HepG2 (cell line): ENCODE measurements around the gene SLC51B. TPM values are rescaled to one million over a fixed set of nuclear protein-coding genes. Genes with fewer than 3 reads are reported as not detected.

Experiments used
- ATAC-seq: fragments of 200-7000 bp; cut with Tn5 transposase; 3 replicates; pipeline ENCODE4 v1.9.1; 2020; ENCODE audit warnings: mild to moderate bottlenecking, moderate library complexity
- BruUV-seq: library from RNA; stranded (reverse); fragments of 400-500 nt; replicated peaks from 2 replicates; lab custom pipeline; 2021; lab: Mats Ljungman, UMichigan
- CTCF ChIA-PET: fragments of 300-600 bp; formaldehyde crosslinking; extraction: SDS; loops from one replicate; lab custom pipeline; 2021; ENCODE audit warnings: low total read pairs, inconsistent platforms, low intra/inter-chr PET ratio; lab: Yijun Ruan, JAX
- POLR2A ChIA-PET: fragments of 350-600 bp; sonication (Branson Sonifier 250); formaldehyde crosslinking; loops from one replicate; lab custom pipeline; 2020; ENCODE audit warnings: antibody characterized with exemption, inconsistent platforms; lab: Yijun Ruan, JAX
- DNase-seq: peaks from one replicate; pipeline ENCODE4 v3.0.0-alpha.2; 2015; ENCODE audit warnings: low spot score
- FAIRE-seq: peaks from 3 replicates; lab custom pipeline; 2011; peaks lifted over from hg19 to GRCh38; lab: Jason Lieb, UNC
- H2AFZ ChIP-seq: one replicate; pipeline ENCODE4 v1.6.1; 2011; ENCODE audit warnings: low read length, inconsistent platforms
- H3K27ac ChIP-seq: fragments of 300-600 bp; 3 replicates; pipeline ENCODE4 v1.8.0; 2011; ENCODE audit warnings: mixed run types, mild to moderate bottlenecking, mixed read lengths, low read length, inconsistent platforms; ENCODE audit not compliant: insufficient read depth; ENCODE audit errors: extremely low read length
- H3K27me3 ChIP-seq, 2 experiments: fragments of 200-600 bp in 1 of 2; 2 replicates in 1 of 2; 3 replicates in 1 of 2; pipeline versions ENCODE4 v1.6.0 to v1.8.0; 2011; ENCODE audit warnings: low read length in 2 of 2, mild to moderate bottlenecking in 2 of 2, moderate library complexity in 2 of 2, inconsistent platforms in 1 of 2; ENCODE audit not compliant: insufficient read depth in 2 of 2, control insufficient read depth in 1 of 2
- H3K36me3 ChIP-seq, 2 experiments: fragments of 200-600 bp in 1 of 2; replicated peaks in 1 of 2; 2 replicates in 1 of 2; 3 replicates in 1 of 2; pipeline versions ENCODE4 v1.5.1 to v1.8.0; 2011; ENCODE audit warnings: low read length in 2 of 2, inconsistent platforms in 1 of 2; ENCODE audit not compliant: insufficient read depth in 2 of 2, control insufficient read depth in 1 of 2
- H3K4me1 ChIP-seq: 2 replicates; pipeline ENCODE4 v1.5.1; 2012; ENCODE audit warnings: low read length, inconsistent platforms; ENCODE audit not compliant: insufficient read depth
- H3K4me2 ChIP-seq: 2 replicates; pipeline ENCODE4 v1.6.0; 2011; ENCODE audit warnings: low read depth, low read length, inconsistent platforms
- H3K4me3 ChIP-seq, 3 experiments: fragments of 200-600 bp in 1 of 3; sonication (generic), shearing (Covaris generic) in 1 of 3; replicated peaks in 1 of 3; 2 replicates each; pipeline ENCODE4 v1.5.1; 2011 to 2016; ENCODE audit warnings: low read length in 3 of 3, inconsistent platforms in 2 of 3, low read depth in 2 of 3, mild to moderate bottlenecking in 2 of 3, control low read depth in 1 of 3, mixed read lengths in 1 of 3; ENCODE audit not compliant: insufficient read depth in 1 of 3
- H3K79me2 ChIP-seq: one replicate; pipeline ENCODE4 v1.6.1; 2011; ENCODE audit warnings: low read length, inconsistent platforms; ENCODE audit not compliant: insufficient read depth
- H3K9ac ChIP-seq: 2 replicates; pipeline ENCODE4 v1.6.0; 2011; ENCODE audit warnings: mild to moderate bottlenecking, low read depth, low read length, inconsistent platforms; ENCODE audit not compliant: insufficient read depth
- H3K9me3 ChIP-seq: 2 replicates; pipeline ENCODE4 v1.5.1; 2012; ENCODE audit warnings: mild to moderate bottlenecking, low read length
- H4K20me1 ChIP-seq: 2 replicates; pipeline ENCODE4 v1.6.0; 2011; ENCODE audit warnings: inconsistent platforms, mild to moderate bottlenecking, low read length, moderate library complexity; ENCODE audit not compliant: insufficient read depth
- ATF7 ChIP-seq, 2 experiments: fragments of 450-650 bp in 1 of 2; sonication (generic) in 1 of 2; formaldehyde crosslinking in 1 of 2; IDR thresholded peaks; 2 replicates each; pipeline versions ENCODE4 v1.4.0 to v1.6.1; 2016 to 2020; ENCODE audit warnings: antibody characterized with exemption in 1 of 2, mild to moderate bottlenecking in 1 of 2, missing genetic modification reagents in 1 of 2
- BRCA1 ChIP-seq: sonication (generic); formaldehyde crosslinking; IDR thresholded peaks from 2 replicates; pipeline ENCODE4 v1.4.0; 2020; ENCODE audit warnings: missing genetic modification reagents
- CEBPG ChIP-seq: IDR thresholded peaks from 2 replicates; pipeline ENCODE4 v1.6.1; 2016
- ETV5 ChIP-seq: IDR thresholded peaks from 2 replicates; pipeline ENCODE4 v1.6.1; 2018; ENCODE audit warnings: missing biosample characterization, missing genetic modification reagents, inconsistent platforms, borderline replicate concordance
- GATAD2A ChIP-seq: IDR thresholded peaks from 2 replicates; pipeline ENCODE4 v1.6.1; 2016
- GTF3A ChIP-seq: sonication (generic); formaldehyde crosslinking; conservative IDR thresholded peaks from 2 replicates; pipeline ENCODE4 v1.4.0; 2020; ENCODE audit warnings: mild to moderate bottlenecking, missing genetic modification reagents
- NCOA5 ChIP-seq: sonication (generic); formaldehyde crosslinking; IDR thresholded peaks from 2 replicates; pipeline ENCODE4 v1.4.0; 2020; ENCODE audit warnings: missing genetic modification reagents
- RXRA ChIP-seq: sonication (generic); formaldehyde crosslinking; IDR thresholded peaks from 2 replicates; pipeline ENCODE4 v1.5.1; 2020; ENCODE audit warnings: missing genetic modification reagents
- SKI ChIP-seq: fragments of 450-650 bp; IDR thresholded peaks from one replicate; pipeline ENCODE4 v1.6.1; 2018; ENCODE audit warnings: mild to moderate bottlenecking; ENCODE audit not compliant: partially characterized antibody
- SNAPC2 ChIP-seq: sonication (generic); formaldehyde crosslinking; IDR thresholded peaks from 2 replicates; pipeline ENCODE4 v1.8.1; 2022; ENCODE audit warnings: mild to moderate bottlenecking, missing genetic modification reagents
- SOX13 ChIP-seq, 3 experiments: fragments of 450-650 bp in 1 of 3; sonication (generic) in 1 of 3; formaldehyde crosslinking in 1 of 3; IDR thresholded peaks in 2 of 3; conservative IDR thresholded peaks in 1 of 3; 2 replicates each; pipeline versions ENCODE4 v1.5.0 to v1.6.1; 2016 to 2020; ENCODE audit warnings: antibody characterized with exemption in 1 of 3, mild to moderate bottlenecking in 1 of 3, missing compliant biosample characterization in 1 of 3, missing genetic modification reagents in 1 of 3, moderate library complexity in 1 of 3
- SOX6 ChIP-seq, 2 experiments: fragments of 450-650 bp in 1 of 2; sonication (generic) in 1 of 2; formaldehyde crosslinking in 1 of 2; IDR thresholded peaks; 2 replicates each; pipeline versions ENCODE4 v1.4.0 to v1.6.1; 2017 to 2020; ENCODE audit warnings: antibody characterized with exemption in 1 of 2, mild to moderate bottlenecking in 1 of 2, missing genetic modification reagents in 1 of 2
- ZBTB7B ChIP-seq: sonication (generic); formaldehyde crosslinking; IDR thresholded peaks from 2 replicates; pipeline ENCODE4 v1.4.0; 2020; ENCODE audit warnings: missing genetic modification reagents
- ZKSCAN5 ChIP-seq: sonication (generic); formaldehyde crosslinking; IDR thresholded peaks from 2 replicates; pipeline ENCODE4 v1.5.1; 2020; ENCODE audit warnings: mild to moderate bottlenecking, missing genetic modification reagents
- ZNF260 ChIP-seq: sonication (generic); formaldehyde crosslinking; IDR thresholded peaks from 2 replicates; pipeline ENCODE4 v1.4.0; 2020; ENCODE audit warnings: missing genetic modification reagents, low read depth, mild to moderate bottlenecking, borderline replicate concordance
- ZNF768 ChIP-seq: sonication (generic); formaldehyde crosslinking; IDR thresholded peaks from 2 replicates; pipeline ENCODE4 v1.4.0; 2020; ENCODE audit warnings: missing genetic modification reagents
- WGBS: methylation state at CpG from one replicate; pipeline ENCODE4 v1.1.6; 2017; ENCODE audit warnings: low lambda C conversion rate; 5-methylcytosine and 5-hydroxymethylcytosine counted together
- in situ Hi-C: cut with HindIII; loops from 2 replicates; pipeline ENCODE4 v1.10.0; 2017; ENCODE audit warnings: low pct_unique_long_range_greater_than_20kb; ENCODE audit not compliant: extremely low pct_ligation_motif_present
- intact Hi-C: fragments of 100-400 bp; cut with micrococcal nuclease; formaldehyde crosslinking; loops from one replicate; pipeline ENCODE4 v1.10.0; 2022; ENCODE audit not compliant: unreplicated experiment
- polyA plus RNA-seq, 8 experiments: library from polyadenylated mRNA; depleted of rRNA in 3 of 8; stranded (reverse) in 7 of 8; unstranded in 1 of 8; fragments of >200 nt; fragmentation: Illumina TruSeq in 4 of 8; extraction: Trizol in 4 of 8; gene quantifications; 2 replicates each; pipeline versions ENCODE4 v1.2.1 to v1.2.3, GENCODE V29; 2011 to 2016; ENCODE audit warnings: low read depth in 4 of 8, missing spikeins in 1 of 8, mixed read lengths in 1 of 8; ENCODE audit not compliant: insufficient read depth in 1 of 8
- total RNA-seq, 5 experiments: library from RNA; depleted of rRNA; stranded (reverse); fragments of >200 nt; fragmentation: Illumina TruSeq; extraction: Trizol; gene quantifications; 2 replicates each; pipeline ENCODE4 v1.2.3, GENCODE V29; 2016; ENCODE audit warnings: low read depth in 1 of 5
- TF ChIP-seq, protein P1 (sequence below): IDR thresholded peaks from 2 replicates; pipeline ENCODE4 v1.6.1; 2016
- TF ChIP-seq, protein P2 (sequence below): sonication (generic); formaldehyde crosslinking; IDR thresholded peaks from 2 replicates; pipeline ENCODE4 v1.5.1; 2020; ENCODE audit warnings: mild to moderate bottlenecking, missing genetic modification reagents, moderate library complexity

SLC51B gene
- total and polyA plus RNA-seq, 2 of the 13 experiments (the other 11 are each of a cell fraction or from before 2014, with no cell fraction given): 14.9 to 17.1 TPM

DNA sequence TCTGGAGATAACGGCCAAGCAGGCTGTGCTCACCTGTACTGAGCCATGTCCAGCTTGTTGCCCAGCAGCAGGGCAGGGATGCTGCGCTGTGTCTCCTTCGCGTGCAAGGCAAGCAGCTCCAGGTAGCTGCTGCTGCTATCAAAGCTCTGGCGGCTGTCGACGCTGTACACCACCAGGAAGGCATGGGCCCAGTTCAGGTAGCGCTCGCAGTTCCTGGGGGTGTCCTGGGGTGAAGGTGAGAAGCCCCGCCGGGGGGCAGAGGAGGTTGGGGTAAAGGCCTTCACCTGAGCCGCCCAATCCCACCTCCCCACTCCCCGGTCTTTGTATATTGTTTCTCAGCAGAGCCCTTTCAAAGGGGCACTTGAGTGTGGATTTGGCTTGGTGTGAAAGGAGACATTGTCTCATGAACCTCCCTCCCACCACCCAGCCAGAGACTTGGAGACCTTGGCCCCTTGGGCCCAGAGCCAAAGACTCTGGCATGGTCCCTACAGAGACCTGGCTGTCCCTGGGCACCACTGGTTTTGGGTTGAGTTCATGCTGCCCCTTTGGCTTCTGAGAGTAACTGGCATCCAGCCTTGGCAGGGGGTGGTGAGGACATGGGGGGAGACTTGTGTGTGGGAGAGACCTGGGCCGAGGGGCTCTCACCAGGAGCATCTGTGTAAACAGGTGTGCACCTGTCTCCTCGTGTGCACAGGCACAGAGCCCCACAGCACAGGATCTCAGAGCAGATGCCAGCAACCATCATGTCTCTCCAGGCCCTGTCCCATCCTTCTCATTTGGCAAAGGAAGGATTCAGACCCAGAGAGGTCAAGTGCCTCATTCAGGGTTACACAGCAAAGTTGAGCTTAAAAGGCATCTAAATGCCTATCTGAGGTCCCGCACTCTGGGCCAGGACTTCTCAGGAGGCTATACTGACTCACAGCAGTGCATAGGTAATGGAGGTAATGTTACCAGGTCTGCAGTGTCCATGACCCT lies 13.5 kb downstream of the SLC51B start:
- ATAC-seq (peak; percentile 17), DNase-seq (peak; percentile 33), FAIRE-seq (no peak)
- Histone ChIP-seq H3K4me2 (peak overlapping the region; percentile 71), H3K4me1 (peaks cover 91% of the 10 kb centered on the region), H4K20me1 (no peaks in the 10 kb centered on the region), H3K79me2 (no peaks in the 10 kb centered on the region), H3K9me3 (no peaks in the 10 kb centered on the region), H2AFZ (no peak overlapping the region), H3K36me3 (no peaks in the 10 kb centered on the region), H3K27me3 (0 out of 5 replicates have a peak, but pooled peaks cover 0 to 5% of the 10 kb centered on the region in 2 experiments), H3K9ac (no peak overlapping the region), H3K27ac (no peak overlapping the region), H3K4me3 (peak overlapping the region in 1 of 3 experiments; percentile 24; a peak in 1 of 6 replicates)
- intact Hi-C loops (loop anchor here (10.0 kb wide), 1 partner anchor 236 kb away; the partner anchor contains the start of gene RNU5A-1), in situ Hi-C loops (no loop called here)
- no TSS peak for BruUV-seq
- 6% methylated on average over 14 of the region's 16 CpGs for WGBS
- POLR2A ChIA-PET: interaction anchor here (1.0 to 1.2 kb wide), 2 partner anchors 11 to 36 kb away, joined by 3 to 6 read pairs; no protein-coding TSS in a partner anchor
- CTCF ChIA-PET: no interaction called here
- TF ChIP-seq ZBTB7B (CRISPR knock-in tag) (peak; percentile 57; the same call in 1 of the 2 replicates), ZNF260 (CRISPR knock-in tag) (no peak), SOX6 (IDR thresholded peaks at IDR 0.05) (no peak), SOX6 (CRISPR knock-in tag; IDR thresholded peaks at IDR 0.05) (peak; percentile 51; the same call in 1 of the 2 replicates), SNAPC2 (CRISPR knock-in tag) (no peak), SKI (no peak), NCOA5 (no peak), ZNF768 (CRISPR knock-in tag) (peak; percentile 94), SOX13 (IDR thresholded peaks at IDR 0.05) (no peak), SOX13 (CRISPR knock-in tag; conservative IDR thresholded peaks at IDR 0.05 in 1 of 2, IDR thresholded peaks at IDR 0.05 in 1 of 2) (peak in 1 of 2 experiments; percentile 60; a peak in 2 of 4 replicates), ZKSCAN5 (CRISPR knock-in tag) (no peak), GATAD2A (CRISPR knock-in tag) (0 out of 2 replicates have a peak, but pooled peaks have one; percentile 41), RXRA (peak; percentile 38; the same call in 1 of the 2 replicates), GTF3A (CRISPR knock-in tag) (0 out of 2 replicates have a peak, but pooled peaks have one; percentile 48), ETV5 (CRISPR knock-in tag) (no peak), CEBPG (no peak), BRCA1 (CRISPR knock-in tag) (no peak), ATF7 (IDR thresholded peaks at IDR 0.05) (no peak), ATF7 (CRISPR knock-in tag; IDR thresholded peaks at IDR 0.05) (0 out of 2 replicates have a peak, but pooled peaks have one; percentile 14)
- TF ChIP-seq, protein P1, sequence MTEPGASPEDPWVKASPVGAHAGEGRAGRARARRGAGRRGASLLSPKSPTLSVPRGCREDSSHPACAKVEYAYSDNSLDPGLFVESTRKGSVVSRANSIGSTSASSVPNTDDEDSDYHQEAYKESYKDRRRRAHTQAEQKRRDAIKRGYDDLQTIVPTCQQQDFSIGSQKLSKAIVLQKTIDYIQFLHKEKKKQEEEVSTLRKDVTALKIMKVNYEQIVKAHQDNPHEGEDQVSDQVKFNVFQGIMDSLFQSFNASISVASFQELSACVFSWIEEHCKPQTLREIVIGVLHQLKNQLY (CRISPR knock-in tag): no peak
- TF ChIP-seq, protein P2, sequence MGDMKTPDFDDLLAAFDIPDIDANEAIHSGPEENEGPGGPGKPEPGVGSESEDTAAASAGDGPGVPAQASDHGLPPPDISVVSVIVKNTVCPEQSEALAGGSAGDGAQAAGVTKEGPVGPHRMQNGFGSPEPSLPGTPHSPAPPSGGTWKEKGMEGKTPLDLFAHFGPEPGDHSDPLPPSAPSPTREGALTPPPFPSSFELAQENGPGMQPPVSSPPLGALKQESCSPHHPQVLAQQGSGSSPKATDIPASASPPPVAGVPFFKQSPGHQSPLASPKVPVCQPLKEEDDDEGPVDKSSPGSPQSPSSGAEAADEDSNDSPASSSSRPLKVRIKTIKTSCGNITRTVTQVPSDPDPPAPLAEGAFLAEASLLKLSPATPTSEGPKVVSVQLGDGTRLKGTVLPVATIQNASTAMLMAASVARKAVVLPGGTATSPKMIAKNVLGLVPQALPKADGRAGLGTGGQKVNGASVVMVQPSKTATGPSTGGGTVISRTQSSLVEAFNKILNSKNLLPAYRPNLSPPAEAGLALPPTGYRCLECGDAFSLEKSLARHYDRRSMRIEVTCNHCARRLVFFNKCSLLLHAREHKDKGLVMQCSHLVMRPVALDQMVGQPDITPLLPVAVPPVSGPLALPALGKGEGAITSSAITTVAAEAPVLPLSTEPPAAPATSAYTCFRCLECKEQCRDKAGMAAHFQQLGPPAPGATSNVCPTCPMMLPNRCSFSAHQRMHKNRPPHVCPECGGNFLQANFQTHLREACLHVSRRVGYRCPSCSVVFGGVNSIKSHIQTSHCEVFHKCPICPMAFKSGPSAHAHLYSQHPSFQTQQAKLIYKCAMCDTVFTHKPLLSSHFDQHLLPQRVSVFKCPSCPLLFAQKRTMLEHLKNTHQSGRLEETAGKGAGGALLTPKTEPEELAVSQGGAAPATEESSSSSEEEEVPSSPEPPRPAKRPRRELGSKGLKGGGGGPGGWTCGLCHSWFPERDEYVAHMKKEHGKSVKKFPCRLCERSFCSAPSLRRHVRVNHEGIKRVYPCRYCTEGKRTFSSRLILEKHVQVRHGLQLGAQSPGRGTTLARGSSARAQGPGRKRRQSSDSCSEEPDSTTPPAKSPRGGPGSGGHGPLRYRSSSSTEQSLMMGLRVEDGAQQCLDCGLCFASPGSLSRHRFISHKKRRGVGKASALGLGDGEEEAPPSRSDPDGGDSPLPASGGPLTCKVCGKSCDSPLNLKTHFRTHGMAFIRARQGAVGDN (CRISPR knock-in tag): peak; percentile 61
